Thyroid gland (tissue), 4 donors: ENCODE results near the gene SMPDL3B.

ENCODE experiments used
- POLR2A ChIP-seq, 2 donors: fragments of 450-650 bp; IDR thresholded peaks; one replicate each; pipeline ENCODE4 v1.6.1; 2017; ENCODE audit warnings: antibody characterized with exemption in 2 of 2, mild to moderate bottlenecking in 2 of 2, moderate library complexity in 1 of 2
- TF ChIP-seq, protein P1 (sequence below), 6 experiments: fragments of 200-600 bp in 3 of 6; fragments of 450-650 bp in 3 of 6; sonication (generic) in 3 of 6; IDR thresholded peaks; one replicate each; pipeline ENCODE4 v1.5.1; 2016 to 2019; ENCODE audit warnings: antibody characterized with exemption in 6 of 6, mild to moderate bottlenecking in 2 of 6, inconsistent platforms in 1 of 6, moderate library complexity in 1 of 6

DNA sequence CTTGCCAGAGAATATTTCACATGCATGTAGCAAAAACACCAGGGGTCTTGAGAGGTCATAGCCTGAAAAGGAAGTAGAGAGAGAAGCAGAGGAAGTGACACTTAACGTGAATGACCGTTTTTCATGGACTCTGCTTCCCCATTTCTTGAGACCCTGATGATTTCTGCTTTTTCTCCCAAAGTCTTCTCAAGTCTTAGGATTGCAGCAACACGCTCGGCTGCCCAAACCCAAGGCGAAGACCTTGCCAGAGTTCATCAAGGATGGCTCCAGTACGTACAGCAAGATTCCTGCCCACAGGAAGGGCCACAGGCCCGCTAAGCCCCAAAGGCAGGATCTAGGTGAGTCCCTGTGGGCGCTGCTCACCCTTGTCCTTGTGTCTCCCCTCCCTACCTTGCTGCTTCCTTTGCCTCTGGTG lies 49.7 kb upstream of the SMPDL3B start:
- TF ChIP-seq, protein P1, sequence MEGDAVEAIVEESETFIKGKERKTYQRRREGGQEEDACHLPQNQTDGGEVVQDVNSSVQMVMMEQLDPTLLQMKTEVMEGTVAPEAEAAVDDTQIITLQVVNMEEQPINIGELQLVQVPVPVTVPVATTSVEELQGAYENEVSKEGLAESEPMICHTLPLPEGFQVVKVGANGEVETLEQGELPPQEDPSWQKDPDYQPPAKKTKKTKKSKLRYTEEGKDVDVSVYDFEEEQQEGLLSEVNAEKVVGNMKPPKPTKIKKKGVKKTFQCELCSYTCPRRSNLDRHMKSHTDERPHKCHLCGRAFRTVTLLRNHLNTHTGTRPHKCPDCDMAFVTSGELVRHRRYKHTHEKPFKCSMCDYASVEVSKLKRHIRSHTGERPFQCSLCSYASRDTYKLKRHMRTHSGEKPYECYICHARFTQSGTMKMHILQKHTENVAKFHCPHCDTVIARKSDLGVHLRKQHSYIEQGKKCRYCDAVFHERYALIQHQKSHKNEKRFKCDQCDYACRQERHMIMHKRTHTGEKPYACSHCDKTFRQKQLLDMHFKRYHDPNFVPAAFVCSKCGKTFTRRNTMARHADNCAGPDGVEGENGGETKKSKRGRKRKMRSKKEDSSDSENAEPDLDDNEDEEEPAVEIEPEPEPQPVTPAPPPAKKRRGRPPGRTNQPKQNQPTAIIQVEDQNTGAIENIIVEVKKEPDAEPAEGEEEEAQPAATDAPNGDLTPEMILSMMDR (IDR thresholded peaks at IDR 0.05), result no peak
- TF ChIP-seq POLR2A (IDR thresholded peaks at IDR 0.05), result no peak
